Keratinocyte (primary cell): ENCODE results near the gene IFIT3.
"Not testable (repeated sequence)": the region's sequence is repeated elsewhere in the genome, so short reads cannot be mapped to it uniquely, and the experiment has no call there.

ENCODE experiments used
- CTCF ChIP-seq, 3 experiments: IDR thresholded peaks in 1 of 3; conservative IDR thresholded peaks in 1 of 3; optimal IDR thresholded peaks in 1 of 3; 2 replicates in 2 of 3; 3 replicates in 1 of 3; pipeline versions ENCODE3 to v1.5.1; 2011; ENCODE audit warnings: low read length in 3 of 3, mild to moderate bottlenecking in 3 of 3, moderate library complexity in 2 of 3, control low read depth in 1 of 3, inconsistent platforms in 1 of 3; ENCODE audit not compliant: insufficient read depth in 2 of 3; ENCODE audit errors: extremely low read depth in 1 of 3
- EZH2 ChIP-seq: IDR thresholded peaks from one replicate; pipeline ENCODE4 v1.6.1; 2012; ENCODE audit warnings: inconsistent platforms, mild to moderate bottlenecking, low read length, moderate library complexity

GRCh38 chr10:89318047-89318446 is 9.8 kb upstream of the IFIT3 start:
- TF ChIP-seq CTCF (optimal IDR thresholded peaks at IDR 0.05 in 1 of 3, IDR thresholded peaks at IDR 0.05 in 1 of 3, conservative IDR thresholded peaks at IDR 0.05 in 1 of 3; ENCODE audit: extremely low read depth in 1 of 3, insufficient read depth in 2 of 3, low read length in 3 of 3); EZH2: not testable (repeated sequence)
